Neural crest cell (in vitro differentiated cells): ENCODE measurements around the gene TADA3. TPM values are rescaled to one million over a fixed set of nuclear protein-coding genes. Genes with fewer than 3 reads are reported as not detected.

ENCODE experiments used
- DNase-seq: peaks from one replicate; pipeline ENCODE4 v3.0.0; 2021; ENCODE audit warnings: low read depth, mixed read lengths, low spot score
- H3K27ac Mint-ChIP-seq: one replicate; pipeline ENCODE4 v1.8.0; 2021; ENCODE audit warnings: mild to moderate bottlenecking, mixed read lengths; ENCODE audit not compliant: unreplicated experiment
- H3K27me3 Mint-ChIP-seq: 2 replicates; pipeline ENCODE4 v1.8.0; 2021; ENCODE audit warnings: low read depth, mild to moderate bottlenecking, mixed read lengths
- H3K36me3 Mint-ChIP-seq: 2 replicates; pipeline ENCODE4 v1.8.0; 2021; ENCODE audit warnings: low read depth, mild to moderate bottlenecking, mixed read lengths
- H3K4me1 Mint-ChIP-seq: 2 replicates; pipeline ENCODE4 v1.8.0; 2021; ENCODE audit warnings: mixed read lengths
- H3K4me3 Mint-ChIP-seq: one replicate; pipeline ENCODE4 v1.8.0; 2021; ENCODE audit warnings: mild to moderate bottlenecking, mixed read lengths
- H3K9me3 Mint-ChIP-seq: 2 replicates; pipeline ENCODE4 v1.8.0; 2021; ENCODE audit warnings: mixed read lengths
- CTCF ChIP-seq: fragments of 200-600 bp; sonication (generic); conservative IDR thresholded peaks from 2 replicates; pipeline ENCODE4 v1.5.0; 2021; ENCODE audit warnings: antibody characterized with exemption, mild to moderate bottlenecking
- total RNA-seq: library from RNA; stranded (reverse); gene quantifications from 2 replicates; pipeline ENCODE4 v1.2.1, GENCODE V29; 2021

The TADA3 gene
- total RNA-seq, 1 donor from 2014 or later, result 70.0 TPM

- Mint-ChIP-seq H3K4me1 (no peaks in the 10 kb centered on the region), H3K4me3 (no peak overlapping the region), H3K27me3 (no peaks in the 10 kb centered on the region), H3K36me3 (no peaks in the 10 kb centered on the region), H3K27ac (no peak overlapping the region), H3K9me3 (no peaks in the 10 kb centered on the region)
- no peak for TF ChIP-seq CTCF
- no peak for DNase-seq
Observed at GRCh38 chr3:9833078-9833477, 40.8 kb upstream of the TADA3 start.

- H3K27me3 Mint-ChIP-seq, result no peaks in the 10 kb centered on the region
- no peaks in the 10 kb centered on the region for H3K36me3 Mint-ChIP-seq
- no peaks in the 10 kb centered on the region for H3K4me1 Mint-ChIP-seq
- no peak for DNase-seq
- no peaks in the 10 kb centered on the region for H3K9me3 Mint-ChIP-seq
- no peak for TF ChIP-seq CTCF
- H3K4me3 Mint-ChIP-seq, result no peak overlapping the region
- H3K27ac Mint-ChIP-seq, result no peak overlapping the region
Observed at GRCh38 chr3:9831253-9831652, 39.0 kb upstream of the TADA3 start.

- no peak for TF ChIP-seq CTCF
- no peaks in the 10 kb centered on the region for H3K9me3 Mint-ChIP-seq
- no peak overlapping the region for H3K27ac Mint-ChIP-seq
- H3K27me3 Mint-ChIP-seq, result no peaks in the 10 kb centered on the region
- no peak overlapping the region for H3K4me3 Mint-ChIP-seq
- H3K36me3 Mint-ChIP-seq, result no peaks in the 10 kb centered on the region
- H3K4me1 Mint-ChIP-seq, result no peaks in the 10 kb centered on the region
- no peak for DNase-seq
Observed at GRCh38 chr3:9828801-9829755, 36.8 kb upstream of the TADA3 start.

- peak; percentile 53 for TF ChIP-seq CTCF
- DNase-seq, result no peak
- H3K36me3 Mint-ChIP-seq, result no peaks in the 10 kb centered on the region
- no peaks in the 10 kb centered on the region for H3K27me3 Mint-ChIP-seq
- no peak overlapping the region for H3K4me3 Mint-ChIP-seq
- no peaks in the 10 kb centered on the region for H3K9me3 Mint-ChIP-seq
- H3K27ac Mint-ChIP-seq, result no peak overlapping the region
- no peaks in the 10 kb centered on the region for H3K4me1 Mint-ChIP-seq
Observed at GRCh38 chr3:9826815-9827573, 34.7 kb upstream of the TADA3 start.

- no peak overlapping the region for H3K27ac Mint-ChIP-seq
- no peak for DNase-seq
- TF ChIP-seq CTCF, result no peak
- H3K36me3 Mint-ChIP-seq, result no peaks in the 10 kb centered on the region
- no peaks in the 10 kb centered on the region for H3K4me1 Mint-ChIP-seq
- no peaks in the 10 kb centered on the region for H3K27me3 Mint-ChIP-seq
- no peaks in the 10 kb centered on the region for H3K9me3 Mint-ChIP-seq
- no peak overlapping the region for H3K4me3 Mint-ChIP-seq
Observed at GRCh38 chr3:9825451-9826040, 33.3 kb upstream of the TADA3 start.
